ENCODE measurements around the gene ATP9B. TPM values are rescaled to one million over a fixed set of nuclear protein-coding genes. Genes with fewer than 3 reads are reported as not detected.

ATP9B gene
- total RNA-seq, 1 experiment from 2014 or later = 8.6 TPM

DNA sequence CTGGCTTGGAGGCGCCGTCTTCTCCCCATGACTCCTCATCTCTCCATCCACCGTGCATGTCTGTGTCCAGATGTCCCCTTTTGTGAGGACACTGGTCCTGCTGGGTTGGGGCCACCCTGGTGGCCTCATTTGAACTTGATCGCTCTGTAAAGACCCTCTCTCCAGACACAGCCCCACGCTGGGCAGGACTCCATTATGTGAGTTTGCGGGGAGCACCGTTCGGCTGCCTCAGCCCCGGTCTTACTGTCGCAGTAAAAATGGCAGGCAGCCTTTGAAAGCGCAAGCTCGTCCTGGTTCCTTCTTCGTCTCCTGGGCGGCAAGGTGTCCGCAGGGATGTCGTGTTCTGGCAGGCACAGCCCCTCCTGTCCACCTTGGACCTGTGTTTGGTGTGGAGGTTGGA is 344.2 kb downstream of the ATP9B start:
- H3K9me2 ChIP-seq (ENCODE audit: insufficient read depth) = no peaks in the 10 kb centered on the region
- DNase-seq = no peak
- intact Hi-C loops (cut with micrococcal nuclease; ENCODE audit: unreplicated experiment) = no loop called here
- H3F3A ChIP-seq (ENCODE audit: insufficient read depth, low read depth) = no peaks in the 10 kb centered on the region
- no peaks in the 10 kb centered on the region for H3K79me2 ChIP-seq (ENCODE audit: low read depth)
- no peaks in the 10 kb centered on the region for H4K20me1 ChIP-seq (ENCODE audit: insufficient read depth)
- ChIA-PET POLR2A (ENCODE audit: unreplicated experiment) (no interaction called here), CTCF (no interaction called here)
- H3K4me2 ChIP-seq = no peak overlapping the region
- no peaks in the 10 kb centered on the region for H3K4me1 ChIP-seq (replicated peaks; ENCODE audit: insufficient read depth)
- BruUV-seq (replicated peaks) = no TSS peak
- 0 out of 2 replicates have a peak, but pooled peaks cover 1% of the 10 kb centered on the region for H3K27me3 ChIP-seq (ENCODE audit: insufficient read depth, low read depth)
- no peaks in the 10 kb centered on the region for H3K36me3 ChIP-seq (ENCODE audit: low read depth)
- H2AFZ ChIP-seq = no peak overlapping the region
- no peak overlapping the region for H3K4me3 ChIP-seq
- no peaks in the 10 kb centered on the region for H3K9me3 ChIP-seq (ENCODE audit: insufficient read depth, low read depth)
- TF ChIP-seq CTCF (conservative IDR thresholded peaks at IDR 0.05) (no peak), EZH2 (IDR thresholded peaks at IDR 0.05; ENCODE audit: low read depth) (no peak)
- H3K27ac ChIP-seq = no peak overlapping the region

GRCh38 chr18:79413901-79414300 is 344.7 kb downstream of the ATP9B start:
- CTCF ChIA-PET = no interaction called here
- no peaks in the 10 kb centered on the region for H3K9me2 ChIP-seq (ENCODE audit: insufficient read depth)
- intact Hi-C loops (cut with micrococcal nuclease; ENCODE audit: unreplicated experiment) = no loop called here

DNA sequence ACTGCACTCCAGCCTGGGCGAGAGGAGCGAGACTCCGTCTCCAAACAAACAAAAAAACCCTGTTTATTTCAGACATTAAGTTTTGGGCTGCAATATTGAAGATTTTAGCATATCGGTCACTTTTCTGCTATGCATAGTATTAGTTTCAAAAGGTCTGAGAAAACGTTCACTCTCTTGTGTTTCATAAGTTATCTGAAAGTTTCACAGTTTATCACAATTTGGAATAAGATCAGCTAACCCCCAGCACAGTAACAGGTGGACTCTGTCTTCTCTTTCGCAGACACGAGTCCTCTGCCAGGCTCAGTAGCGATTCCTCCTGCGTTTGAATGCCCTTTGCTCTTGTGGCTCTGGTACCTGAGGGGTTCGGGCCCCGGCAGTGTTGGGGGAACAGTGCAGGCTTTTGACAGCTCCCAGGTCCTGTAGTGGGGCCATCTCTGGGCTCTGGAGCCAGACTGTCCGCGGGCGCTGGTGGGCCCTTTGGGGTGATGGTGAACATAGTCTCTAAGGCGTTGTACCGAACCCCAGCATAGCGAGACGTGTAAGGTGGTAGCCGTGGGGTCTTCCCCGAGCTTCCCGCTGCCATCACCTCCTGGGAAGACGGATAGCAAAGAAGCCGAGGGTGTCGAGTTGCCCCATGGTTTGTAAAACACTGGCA is 347.0 kb downstream of the ATP9B start:
- no TSS peak for BruUV-seq (replicated peaks)
- TF ChIP-seq EZH2 (IDR thresholded peaks at IDR 0.05; ENCODE audit: low read depth) (no peak), CTCF (conservative IDR thresholded peaks at IDR 0.05) (no peak)
- Histone ChIP-seq H3K9me2 (ENCODE audit: insufficient read depth) (no peaks in the 10 kb centered on the region), H3K27ac (no peak overlapping the region), H3K36me3 (ENCODE audit: low read depth) (no peaks in the 10 kb centered on the region), H3K4me1 (replicated peaks; ENCODE audit: insufficient read depth) (no peaks in the 10 kb centered on the region), H3K27me3 (ENCODE audit: insufficient read depth, low read depth) (0 out of 2 replicates have a peak, but pooled peaks cover 5% of the 10 kb centered on the region), H3F3A (ENCODE audit: insufficient read depth, low read depth) (no peaks in the 10 kb centered on the region), H3K79me2 (ENCODE audit: low read depth) (no peaks in the 10 kb centered on the region), H3K9me3 (ENCODE audit: insufficient read depth, low read depth) (no peaks in the 10 kb centered on the region), H2AFZ (no peak overlapping the region), H4K20me1 (ENCODE audit: insufficient read depth) (no peaks in the 10 kb centered on the region), H3K4me3 (no peak overlapping the region), H3K4me2 (no peak overlapping the region)
- POLR2A ChIA-PET (ENCODE audit: unreplicated experiment) = no interaction called here
- intact Hi-C loops (cut with micrococcal nuclease; ENCODE audit: unreplicated experiment) = no loop called here
- no peak for DNase-seq
- CTCF ChIA-PET = no interaction called here

More at GRCh38 chr18:79413901-79414300, 344.7 kb downstream of the ATP9B start:
- BruUV-seq (replicated peaks) = no TSS peak
- no peaks in the 10 kb centered on the region for H3K36me3 ChIP-seq (ENCODE audit: low read depth)
- no peak overlapping the region for H3K4me3 ChIP-seq
- 0 out of 2 replicates have a peak, but pooled peaks cover 5% of the 10 kb centered on the region for H3K27me3 ChIP-seq (ENCODE audit: insufficient read depth, low read depth)
- H3K4me1 ChIP-seq (replicated peaks; ENCODE audit: insufficient read depth) = no peaks in the 10 kb centered on the region
- no peaks in the 10 kb centered on the region for H4K20me1 ChIP-seq (ENCODE audit: insufficient read depth)
- no peaks in the 10 kb centered on the region for H3K9me3 ChIP-seq (ENCODE audit: insufficient read depth, low read depth)
- no peak for TF ChIP-seq CTCF (conservative IDR thresholded peaks at IDR 0.05)
- no peak for TF ChIP-seq EZH2 (IDR thresholded peaks at IDR 0.05; ENCODE audit: low read depth)
- H3K4me2 ChIP-seq = no peak overlapping the region
- no peaks in the 10 kb centered on the region for H3K79me2 ChIP-seq (ENCODE audit: low read depth)
- no peak overlapping the region for H3K27ac ChIP-seq
- POLR2A ChIA-PET (ENCODE audit: unreplicated experiment) = no interaction called here
- H2AFZ ChIP-seq = no peak overlapping the region
- DNase-seq = no peak
- H3F3A ChIP-seq (ENCODE audit: insufficient read depth, low read depth) = no peaks in the 10 kb centered on the region

Data from PC-9 (cell line).